GM12873 (cell line): Measurements from ENCODE around the gene ZRSR2.

Source experiments
- TF ChIP-seq, protein P1 (sequence below): IDR thresholded peaks from 2 replicates; pipeline ENCODE4 v1.5.1; 2012; ENCODE audit warnings: low read depth, mild to moderate bottlenecking, moderate library complexity, low read length, control low read depth; ENCODE audit not compliant: insufficient read depth; ENCODE audit errors: missing control alignments

ZRSR2 gene

DNA sequence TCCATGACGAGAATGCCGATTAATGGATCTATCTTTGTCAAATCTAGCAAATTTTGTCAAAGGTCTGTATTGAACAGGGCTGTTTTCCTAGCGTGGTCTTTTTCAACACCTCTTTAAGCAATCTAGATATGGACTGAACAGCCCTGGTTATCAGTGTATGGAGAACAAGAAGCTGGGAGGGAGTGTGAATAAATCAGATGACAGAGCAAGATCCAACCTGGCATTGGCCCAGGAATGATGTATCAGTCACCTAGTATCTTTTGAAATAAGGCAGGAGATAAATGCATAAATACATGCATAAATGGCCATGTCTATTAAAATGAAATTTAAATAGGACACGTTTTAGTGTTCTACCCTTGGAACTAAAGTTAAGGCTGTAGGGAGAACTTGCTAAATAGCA is 80.0 kb downstream of the ZRSR2 start:
- TF ChIP-seq, protein P1, sequence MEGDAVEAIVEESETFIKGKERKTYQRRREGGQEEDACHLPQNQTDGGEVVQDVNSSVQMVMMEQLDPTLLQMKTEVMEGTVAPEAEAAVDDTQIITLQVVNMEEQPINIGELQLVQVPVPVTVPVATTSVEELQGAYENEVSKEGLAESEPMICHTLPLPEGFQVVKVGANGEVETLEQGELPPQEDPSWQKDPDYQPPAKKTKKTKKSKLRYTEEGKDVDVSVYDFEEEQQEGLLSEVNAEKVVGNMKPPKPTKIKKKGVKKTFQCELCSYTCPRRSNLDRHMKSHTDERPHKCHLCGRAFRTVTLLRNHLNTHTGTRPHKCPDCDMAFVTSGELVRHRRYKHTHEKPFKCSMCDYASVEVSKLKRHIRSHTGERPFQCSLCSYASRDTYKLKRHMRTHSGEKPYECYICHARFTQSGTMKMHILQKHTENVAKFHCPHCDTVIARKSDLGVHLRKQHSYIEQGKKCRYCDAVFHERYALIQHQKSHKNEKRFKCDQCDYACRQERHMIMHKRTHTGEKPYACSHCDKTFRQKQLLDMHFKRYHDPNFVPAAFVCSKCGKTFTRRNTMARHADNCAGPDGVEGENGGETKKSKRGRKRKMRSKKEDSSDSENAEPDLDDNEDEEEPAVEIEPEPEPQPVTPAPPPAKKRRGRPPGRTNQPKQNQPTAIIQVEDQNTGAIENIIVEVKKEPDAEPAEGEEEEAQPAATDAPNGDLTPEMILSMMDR, result no peak
